Fibroblast of villous mesenchyme (primary cell): ENCODE data around the gene COA1. TPM values are rescaled to one million over a fixed set of nuclear protein-coding genes. Genes with fewer than 3 reads are reported as not detected.

Experiments used
- DNase-seq: peaks from one replicate; pipeline ENCODE4 v3.0.0-alpha.2; 2010; ENCODE audit warnings: low read depth
- H3K4me3 ChIP-seq: 2 replicates; pipeline ENCODE4 v1.5.1; 2011; ENCODE audit warnings: low read depth, mild to moderate bottlenecking, low read length
- CTCF ChIP-seq: IDR thresholded peaks from 2 replicates; pipeline ENCODE4 v1.5.1; 2012; ENCODE audit warnings: low read depth, mild to moderate bottlenecking, low read length; ENCODE audit not compliant: insufficient read depth
- total RNA-seq: library from RNA; depleted of rRNA; stranded (reverse); fragments of >200 nt; gene quantifications from 2 replicates; pipeline ENCODE4 v1.2.3, GENCODE V29; 2012

Gene COA1
- total RNA-seq, 1 donor: 41.5 TPM

- DNase-seq: no peak
Observed at GRCh38 chr7:43768887-43769272, 39.6 kb upstream of the COA1 start.

GRCh38 chr7:43768201-43768886 is 39.0 kb upstream of the COA1 start:
- no peak overlapping the region for H3K4me3 ChIP-seq
- no peak for DNase-seq
- TF ChIP-seq CTCF: no peak

More at GRCh38 chr7:43768887-43769272, 39.6 kb upstream of the COA1 start:
- no peak for TF ChIP-seq CTCF
- H3K4me3 ChIP-seq: no peak overlapping the region

- no peak for TF ChIP-seq CTCF
- no peak overlapping the region for H3K4me3 ChIP-seq
- no peak for DNase-seq
Observed at GRCh38 chr7:43767311-43767710, 38.0 kb upstream of the COA1 start.

GRCh38 chr7:43766564-43766963 is 37.2 kb upstream of the COA1 start:
- no peak for TF ChIP-seq CTCF
- DNase-seq: no peak
- H3K4me3 ChIP-seq: no peak overlapping the region

GRCh38 chr7:43764807-43765491 is 35.6 kb upstream of the COA1 start:
- no peak for TF ChIP-seq CTCF
- H3K4me3 ChIP-seq: no peak overlapping the region
- DNase-seq: peak; percentile 67

GRCh38 chr7:43764039-43764761 is 34.9 kb upstream of the COA1 start:
- TF ChIP-seq CTCF: no peak
- DNase-seq: peak; percentile 50
- H3K4me3 ChIP-seq: no peak overlapping the region
